Subcutaneous adipose tissue (tissue), 4 donors: ENCODE data around the gene MTF2. TPM values are rescaled to one million over a fixed set of nuclear protein-coding genes. Genes with fewer than 3 reads are reported as not detected.

Source experiments
- CTCF ChIP-seq: fragments of 450-650 bp; IDR thresholded peaks from one replicate; pipeline ENCODE4 v1.5.1; 2016; ENCODE audit warnings: low read depth, mild to moderate bottlenecking, control low read depth, antibody characterized with exemption, moderate library complexity
- total RNA-seq, 4 donors: library from RNA; depleted of rRNA; stranded (reverse); fragments of >200 nt; gene quantifications; one replicate each; pipeline ENCODE4 v1.1.0, GENCODE V29; 2016

MTF2 gene
- 10 to 100 TPM; 16.3 to 24.0 (median 19.9) TPM for total RNA-seq

- no peak for TF ChIP-seq CTCF
Measured at GRCh38 chr1:93078986-93079654, at the start of gene MTF2. Gene MTF2 (plus strand): TSS chr1:93079283. CDS start chr1:93079527, 244 bp downstream.

- no peak for TF ChIP-seq CTCF
Measured at GRCh38 chr1:93029317-93029716, 49.8 kb upstream of the MTF2 start.

GRCh38 chr1:93031711-93032110 lies 47.4 kb upstream of the MTF2 start:
- TF ChIP-seq CTCF: no peak

GRCh38 chr1:93033029-93033428 lies 46.1 kb upstream of the MTF2 start:
- no peak for TF ChIP-seq CTCF

GRCh38 chr1:93033785-93034184 lies 45.3 kb upstream of the MTF2 start:
- TF ChIP-seq CTCF: no peak

- no peak for TF ChIP-seq CTCF
Measured at GRCh38 chr1:93034397-93034796, 44.7 kb upstream of the MTF2 start.

GRCh38 chr1:93036672-93037071 lies 42.4 kb upstream of the MTF2 start:
- TF ChIP-seq CTCF: no peak
